Subcutaneous adipose tissue (tissue), 4 donors: ENCODE results near the gene DSCAML1. TPM values are rescaled to one million over a fixed set of nuclear protein-coding genes. Genes with fewer than 3 reads are reported as not detected.

Source experiments
- CTCF ChIP-seq: fragments of 450-650 bp; IDR thresholded peaks from one replicate; pipeline ENCODE4 v1.5.1; 2016; ENCODE audit warnings: low read depth, mild to moderate bottlenecking, control low read depth, antibody characterized with exemption, moderate library complexity
- total RNA-seq, 4 donors: library from RNA; depleted of rRNA; stranded (reverse); fragments of >200 nt; gene quantifications; one replicate each; pipeline ENCODE4 v1.1.0, GENCODE V29; 2016

DSCAML1 gene
- total RNA-seq, 4 donors from 2014 or later, result 0.22 to 0.82 (median 0.75) TPM; not detected in 1

GRCh38 chr11:117434481-117434880, 362.5 kb downstream of the DSCAML1 start:
- TF ChIP-seq CTCF, result no peak

GRCh38 chr11:117433717-117434116, 363.3 kb downstream of the DSCAML1 start:
- no peak for TF ChIP-seq CTCF

GRCh38 chr11:117431436-117431835, 365.6 kb downstream of the DSCAML1 start:
- no peak for TF ChIP-seq CTCF

GRCh38 chr11:117430293-117430955, 366.6 kb downstream of the DSCAML1 start:
- TF ChIP-seq CTCF, result no peak

- TF ChIP-seq CTCF, result no peak
Measured at GRCh38 chr11:117428856-117429229, 368.2 kb downstream of the DSCAML1 start.

- no peak for TF ChIP-seq CTCF
Measured at GRCh38 chr11:117428186-117428855, 368.7 kb downstream of the DSCAML1 start.

- no peak for TF ChIP-seq CTCF
Measured at GRCh38 chr11:117427356-117427874, 369.6 kb downstream of the DSCAML1 start.
